Heart left ventricle (tissue), 16 donors: ENCODE data around the gene IFITM1. TPM values are rescaled to one million over a fixed set of nuclear protein-coding genes. Genes with fewer than 3 reads are reported as not detected.
A peak's percentile ranks its signal among the peaks of the same experiment; 100 is the strongest.

Source experiments
- ATAC-seq, 4 donors: fragments of 200-7000 bp; cut with Tn5 transposase; one replicate each; pipeline ENCODE4 v1.9.1; 2020 to 2022; ENCODE audit warnings: moderate library complexity in 4 of 4, mild to moderate bottlenecking in 3 of 4, moderate number of reproducible peaks in 1 of 4
- DNase-seq, 5 donors: peaks; one replicate each; pipeline ENCODE4 v3.0.0-alpha.2; 2020
- H3K27ac ChIP-seq, 12 donors: fragments of 200-600 bp; sonication (generic) in 4 of 12; one replicate each; pipeline versions ENCODE4 v1.5.0 to v1.8.0; 2016 to 2022; ENCODE audit warnings: mild to moderate bottlenecking in 2 of 12
- H3K27me3 ChIP-seq, 9 donors: fragments of 200-600 bp; sonication (generic) in 2 of 9; one replicate each; pipeline versions ENCODE4 v1.5.1 to v1.8.0; 2016 to 2022; ENCODE audit warnings: mild to moderate bottlenecking in 3 of 9
- H3K36me3 ChIP-seq, 9 donors: fragments of 200-600 bp; sonication (generic) in 2 of 9; one replicate each; pipeline versions ENCODE4 v1.5.0 to v1.8.0; 2018 to 2022; ENCODE audit warnings: mild to moderate bottlenecking in 2 of 9
- H3K4me1 ChIP-seq, 12 donors: fragments of 200-600 bp; sonication (generic) in 4 of 12; one replicate each; pipeline versions ENCODE4 v1.5.0 to v1.8.0; 2016 to 2022; ENCODE audit warnings: mild to moderate bottlenecking in 3 of 12
- H3K4me3 ChIP-seq, 12 donors: fragments of 200-600 bp; sonication (generic) in 4 of 12; one replicate each; pipeline versions ENCODE4 v1.5.0 to v1.8.0; 2017 to 2022; ENCODE audit warnings: mild to moderate bottlenecking in 9 of 12, moderate library complexity in 4 of 12
- H3K9me3 ChIP-seq, 12 donors: fragments of 200-600 bp; sonication (generic) in 4 of 12; one replicate each; pipeline versions ENCODE4 v1.5.0 to v1.8.0; 2016 to 2022; ENCODE audit warnings: mild to moderate bottlenecking in 1 of 12
- CTCF ChIP-seq, 12 donors: fragments of 200-600 bp; sonication (generic) in 4 of 12; IDR thresholded peaks; one replicate each; pipeline versions ENCODE4 v1.5.0 to v1.8.0; 2018 to 2022; ENCODE audit warnings: antibody characterized with exemption in 12 of 12, mild to moderate bottlenecking in 5 of 12
- POLR2A ChIP-seq, 2 donors: fragments of 450-650 bp; IDR thresholded peaks; one replicate each; pipeline ENCODE4 v1.6.1; 2017; ENCODE audit warnings: antibody characterized with exemption in 2 of 2, mild to moderate bottlenecking in 2 of 2, moderate library complexity in 2 of 2
- WGBS, 4 donors: extraction: QIAGEN DNeasy Blood & Tissue Kit in 2 of 4; methylation state at CpG; one replicate each; pipeline versions ENCODE4 v1.1.5 to v1.1.7; 2013 to 2018; 5-methylcytosine and 5-hydroxymethylcytosine counted together
- intact Hi-C, 10 donors: fragments of 100-400 bp; cut with DNase I; formaldehyde crosslinking; loops; one replicate each; pipeline versions ENCODE4 v1.11.1 to v1.14.2; 2022
- polyA plus RNA-seq, 2 donors: library from polyadenylated mRNA; stranded (reverse); fragments of 200-250 nt; gene quantifications; one replicate each; pipeline ENCODE4 v1.2.3, GENCODE V29; 2013
- total RNA-seq, 9 donors: library from RNA; depleted of rRNA in 2 of 9; stranded (reverse); fragments of >200 nt in 2 of 9; fragmentation: NEBNext Ultra II Directional in 3 of 9; extraction: Animal tissue kit (Norgen Biotek cat#: 25700) in 3 of 9; gene quantifications; one replicate each; pipeline versions ENCODE4 v1.1.0 to v1.2.4, GENCODE V29; 2016 to 2023
- donor health status: ischemic (EF 13 %, LVEDD 7.1; RV severe dilation, severe dysfunction).
- donor health status: healthy with polysubstance abuse.
- donor health status: DM: no; HTN: yes; CAD: no.
- donor health status: DM: no; HTN: no; CAD: no.
- donor health status: ischemic (EF 25% LVEDD 6.9; RV normal size, moderate dysfunction).
- donor health status: ischemic (EF 25% LVEDD 5.7; RV mildly dilated, moderate dysfunction).
- donor health status: healthy.
- donor health status: DM: yes; HTN: yes; CAD: no.
- donor health status: ischemic (EF 35%, LVEDD 5.7; RV mildly dilated, moderate dysfunction).
- donor health status: nonischemic (EF 11% LVEDD 7.7; RV severe dilation, severe dysfunction).
- donor health status: DM: yes; HTN: yes; CAD: no.
- donor health status: PGD.
- donor health status: ischemic (EF 29% LVEDD 5.4; RV normal size, mild dysfunction).
- donor health status: nonischemic (EF 23%, LVEDD 6.1; RV moderate dilation, normal function).

The IFITM1 gene
- total and polyA plus RNA-seq, 11 donors: 61.3 to 278 (median 132) TPM

GRCh38 chr11:288478-289397 is 25.1 kb upstream of the IFITM1 start, which contains the start of gene PGGHG:
PGGHG (plus strand) TSS chr11:289126; CDS start chr11:289817, 691 bp downstream.
- peaks cover 0 to 9% (median 0%) of the 10 kb centered on the region in 9 donors for H3K36me3 ChIP-seq
- DNase-seq: peak; percentile 85 to 94 (median 88)
- H3K27ac ChIP-seq: peak within 1 kb of the TSS in 11 of 12 donors; percentile 57 to 83 (median 71)
- peaks cover 0 to 24% (median 12%) of the 10 kb centered on the region in 12 donors for H3K4me1 ChIP-seq
- intact Hi-C loops: loop anchor here in 1 of 10 donors (2.0 kb wide), 1 partner anchor 52 kb away; the partner anchor contains the start of genes PSMD13 and SIRT3
- TF ChIP-seq CTCF (IDR thresholded peaks at IDR 0.05) (no peak), POLR2A (IDR thresholded peaks at IDR 0.05) (peak in 1 of 2 donors; percentile 21)
- peak; percentile 61 to 90 (median 87) for ATAC-seq
- H3K9me3 ChIP-seq: no peaks in the 10 kb centered on the region
- peak within 1 kb of the TSS; percentile 61 to 92 (median 78) for H3K4me3 ChIP-seq
- H3K27me3 ChIP-seq: peaks cover 0 to 35% (median 19%) of the 10 kb centered on the region in 9 donors
- 0 to 2% (median 1%) methylated on average over 22 to 111 of the region's 112 CpGs for WGBS, 4 donors

GRCh38 chr11:289398-289711 is 24.5 kb upstream of the IFITM1 start:
- WGBS, 4 donors: 20 to 36% (median 26%) methylated on average over 6 to 14 of the region's 14 CpGs
- H3K4me3 ChIP-seq: peak overlapping the region; percentile 20 to 92 (median 74)
- peak overlapping the region in 10 of 12 donors; percentile 57 to 83 (median 72) for H3K27ac ChIP-seq
- no peaks in the 10 kb centered on the region for H3K9me3 ChIP-seq
- peak in 1 of 4 donors; percentile 4 for ATAC-seq
- intact Hi-C loops: loop anchor here in 1 of 10 donors (2.0 kb wide), 1 partner anchor 53 kb away; the partner anchor contains the start of genes PSMD13 and SIRT3
- peaks cover 0 to 29% (median 16%) of the 10 kb centered on the region in 9 donors for H3K27me3 ChIP-seq
- peaks cover 0 to 9% (median 0%) of the 10 kb centered on the region in 9 donors for H3K36me3 ChIP-seq
- TF ChIP-seq POLR2A (IDR thresholded peaks at IDR 0.05): no peak
- no peak for TF ChIP-seq CTCF (IDR thresholded peaks at IDR 0.05)
- H3K4me1 ChIP-seq: peaks cover 0 to 24% (median 12%) of the 10 kb centered on the region in 12 donors
- no peak for DNase-seq

GRCh38 chr11:289712-290620 is 23.9 kb upstream of the IFITM1 start:
- Histone ChIP-seq H3K36me3 (peaks cover 0 to 9% (median 0%) of the 10 kb centered on the region in 9 donors), H3K4me1 (peaks cover 0 to 24% (median 12%) of the 10 kb centered on the region in 12 donors), H3K27me3 (peaks cover 0 to 23% (median 11%) of the 10 kb centered on the region in 9 donors), H3K9me3 (no peaks in the 10 kb centered on the region), H3K4me3 (peak overlapping the region in 11 of 12 donors; percentile 61 to 92 (median 77)), H3K27ac (peak overlapping the region in 9 of 12 donors; percentile 57 to 83 (median 71))
- intact Hi-C loops: loop anchor here in 3 of 10 donors (2.0 to 10.0 kb wide), 3 partner anchors 38 to 85 kb away; partner anchors contain the start of genes BET1L (in 1 of the 3), PSMD13 (in 1 of the 3), RIC8A (in 1 of the 3) and SIRT3 (in 1 of the 3)
- WGBS, 4 donors: 86 to 94% (median 88%) methylated on average over 42 to 48 of the region's 48 CpGs
- DNase-seq: peak in 4 of 5 donors; percentile 18 to 60 (median 23)
- TF ChIP-seq POLR2A (IDR thresholded peaks at IDR 0.05) (no peak), CTCF (IDR thresholded peaks at IDR 0.05) (no peak)
- ATAC-seq: no peak
